Epithelial cell of proximal tubule (primary cell): ENCODE measurements around the gene KRTAP9-9. TPM values are rescaled to one million over a fixed set of nuclear protein-coding genes. Genes with fewer than 3 reads are reported as not detected.
"Not testable (repeated sequence)": the region's sequence is repeated elsewhere in the genome, so short reads cannot be mapped to it uniquely, and the experiment has no call there.

Experiments
- DNase-seq: peaks from one replicate; pipeline ENCODE4 v3.0.0-alpha.2; 2011; ENCODE audit warnings: low read depth
- H3K4me3 ChIP-seq: 2 replicates; pipeline ENCODE4 v1.5.1; 2011; ENCODE audit warnings: low read depth, mild to moderate bottlenecking, low read length
- total RNA-seq: library from RNA; depleted of rRNA; stranded (reverse); fragments of >200 nt; gene quantifications from 2 replicates; pipeline ENCODE4 v1.2.3, GENCODE V29; 2015
- TF ChIP-seq, protein P1 (sequence below): conservative IDR thresholded peaks from 2 replicates; pipeline ENCODE4 v1.5.1; 2012; ENCODE audit warnings: low read depth, mild to moderate bottlenecking, low read length

Gene KRTAP9-9
- total RNA-seq, 1 donor from 2014 or later: not detected

DNA sequence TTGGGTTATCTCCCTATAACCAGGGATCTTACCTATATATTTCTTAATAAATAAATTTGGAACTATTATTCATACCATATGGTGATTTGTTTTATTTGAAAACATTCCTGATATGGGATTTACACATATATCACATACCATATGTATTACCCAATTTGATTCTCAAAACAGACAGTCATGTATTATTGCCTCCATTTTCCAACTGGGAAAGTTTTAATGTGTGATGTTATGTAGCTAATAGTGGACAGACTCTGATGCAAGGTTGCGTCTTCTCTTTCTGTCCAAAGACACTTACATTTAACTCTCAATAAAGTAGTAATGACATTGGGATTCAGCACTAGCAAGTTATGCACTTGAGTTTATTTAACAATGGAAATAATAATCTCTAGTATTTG is 1.1 kb downstream of the KRTAP9-9 start:
- TF ChIP-seq, protein P1, sequence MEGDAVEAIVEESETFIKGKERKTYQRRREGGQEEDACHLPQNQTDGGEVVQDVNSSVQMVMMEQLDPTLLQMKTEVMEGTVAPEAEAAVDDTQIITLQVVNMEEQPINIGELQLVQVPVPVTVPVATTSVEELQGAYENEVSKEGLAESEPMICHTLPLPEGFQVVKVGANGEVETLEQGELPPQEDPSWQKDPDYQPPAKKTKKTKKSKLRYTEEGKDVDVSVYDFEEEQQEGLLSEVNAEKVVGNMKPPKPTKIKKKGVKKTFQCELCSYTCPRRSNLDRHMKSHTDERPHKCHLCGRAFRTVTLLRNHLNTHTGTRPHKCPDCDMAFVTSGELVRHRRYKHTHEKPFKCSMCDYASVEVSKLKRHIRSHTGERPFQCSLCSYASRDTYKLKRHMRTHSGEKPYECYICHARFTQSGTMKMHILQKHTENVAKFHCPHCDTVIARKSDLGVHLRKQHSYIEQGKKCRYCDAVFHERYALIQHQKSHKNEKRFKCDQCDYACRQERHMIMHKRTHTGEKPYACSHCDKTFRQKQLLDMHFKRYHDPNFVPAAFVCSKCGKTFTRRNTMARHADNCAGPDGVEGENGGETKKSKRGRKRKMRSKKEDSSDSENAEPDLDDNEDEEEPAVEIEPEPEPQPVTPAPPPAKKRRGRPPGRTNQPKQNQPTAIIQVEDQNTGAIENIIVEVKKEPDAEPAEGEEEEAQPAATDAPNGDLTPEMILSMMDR: no peak
- H3K4me3 ChIP-seq: no peak overlapping the region
- DNase-seq: no peak

DNA sequence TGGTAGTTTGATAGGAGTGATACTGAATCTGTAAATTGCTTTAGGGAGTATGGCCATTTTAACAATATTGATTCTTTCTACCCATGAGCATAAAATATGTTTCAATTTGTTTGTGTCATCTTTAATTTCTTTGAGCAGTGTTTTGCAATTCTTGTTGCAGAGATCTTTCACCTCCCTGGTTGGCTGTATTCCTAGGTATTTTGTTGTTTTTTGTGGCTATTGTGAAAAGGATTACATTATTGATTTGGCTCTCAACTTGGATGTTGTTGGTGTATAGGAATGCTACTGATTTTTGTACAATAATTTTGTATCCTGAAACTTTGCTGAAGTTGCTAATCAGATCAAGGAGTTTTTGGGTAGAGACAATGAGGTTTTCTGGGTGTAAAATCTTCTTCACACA is 3.2 kb downstream of the KRTAP9-9 start:
- TF ChIP-seq, protein P1: no peak
- H3K4me3 ChIP-seq: no peak overlapping the region
- DNase-seq: no peak

DNA sequence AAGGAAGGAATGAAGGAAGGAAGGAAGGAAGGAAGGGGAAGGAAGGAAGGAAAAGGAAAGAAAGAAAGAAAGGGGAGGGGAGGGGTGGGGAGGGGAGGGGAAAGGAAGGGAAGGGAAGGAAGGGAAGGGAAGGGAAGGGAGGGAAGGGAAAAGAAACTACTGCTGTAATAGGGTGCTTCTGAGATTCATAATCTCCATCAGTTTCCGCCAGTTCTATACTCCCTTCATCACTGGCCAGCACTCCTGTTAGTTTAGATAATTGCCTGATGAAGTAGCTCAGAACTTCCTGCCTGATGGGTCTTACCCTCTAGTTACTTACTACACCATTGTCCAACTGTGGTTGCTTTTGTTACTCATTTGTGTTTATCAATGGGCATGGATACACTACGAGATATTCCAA is 8.0 kb downstream of the KRTAP9-9 start:
- no peak overlapping the region for H3K4me3 ChIP-seq
- TF ChIP-seq, protein P1: no peak
- no peak for DNase-seq

DNA sequence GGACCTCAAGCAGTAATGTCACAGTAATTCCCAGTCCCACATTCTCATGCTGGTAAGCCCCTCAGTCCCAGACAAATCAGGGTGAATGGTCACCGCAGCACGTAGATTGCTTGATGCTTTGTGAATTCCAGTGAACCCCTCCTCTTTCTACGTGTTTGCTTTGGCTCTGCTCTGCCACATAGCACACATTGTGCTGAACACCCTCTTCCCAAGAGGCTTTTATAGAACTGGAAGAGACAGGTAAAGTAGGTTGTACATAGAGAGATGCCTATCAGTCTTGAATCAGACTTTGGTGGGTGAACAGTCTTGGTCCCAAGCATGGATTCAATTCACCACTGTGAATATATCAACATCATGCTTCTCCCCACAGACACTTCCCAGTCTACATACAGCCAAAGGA is 9.4 kb downstream of the KRTAP9-9 start:
- TF ChIP-seq, protein P1: no peak
- H3K4me3 ChIP-seq: no peak overlapping the region
- no peak for DNase-seq

DNA sequence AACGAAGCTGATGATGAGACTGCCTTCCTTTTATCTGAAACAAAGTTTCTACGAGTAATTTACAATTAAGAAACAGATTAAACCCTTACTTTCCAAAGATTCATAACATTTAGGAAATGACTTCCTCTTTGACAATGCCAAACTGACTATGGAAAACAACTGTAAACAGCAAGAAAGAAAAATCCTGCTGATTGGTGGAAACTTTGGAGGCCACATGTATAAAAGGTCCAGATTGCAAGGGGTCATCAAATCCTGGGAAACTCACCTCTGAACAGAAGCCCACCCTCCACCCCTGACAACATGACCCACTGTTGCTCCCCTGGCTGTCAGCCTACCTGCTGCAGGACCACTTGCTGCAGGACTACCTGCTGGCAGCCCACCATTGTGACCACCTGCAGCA is 9.9 kb downstream of the KRTAP9-9 start, which contains the start of gene KRTAP9-6:
KRTAP9-6 (plus strand) TSS at position 301 of the 400 bp plus-strand sequence; CDS start at position 301, 0 bp downstream.
- no peak for DNase-seq
- TF ChIP-seq, protein P1: no peak
- H3K4me3 ChIP-seq: no peak within 1 kb of the TSS

DNA sequence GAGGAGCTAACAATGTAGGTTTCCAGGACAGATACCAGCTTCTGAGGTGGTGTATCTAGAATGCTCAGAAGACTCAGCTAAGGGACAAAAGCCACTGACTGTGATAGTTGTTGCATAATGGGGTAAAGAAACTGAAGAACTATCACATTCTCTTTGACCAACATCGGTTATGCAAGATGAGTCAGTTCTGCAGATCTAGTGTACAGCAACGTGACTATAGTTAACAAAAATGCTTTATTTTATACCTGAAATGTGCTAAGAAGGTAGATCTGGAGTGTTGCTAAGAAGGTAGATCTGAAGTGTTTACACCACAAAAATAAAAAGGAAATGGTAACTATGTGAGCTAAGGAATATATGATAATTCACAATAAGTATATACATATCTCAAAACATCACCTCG is 12.5 kb downstream of the KRTAP9-9 start:
- no peak for DNase-seq
- no peak overlapping the region for H3K4me3 ChIP-seq
- TF ChIP-seq, protein P1: no peak

DNA sequence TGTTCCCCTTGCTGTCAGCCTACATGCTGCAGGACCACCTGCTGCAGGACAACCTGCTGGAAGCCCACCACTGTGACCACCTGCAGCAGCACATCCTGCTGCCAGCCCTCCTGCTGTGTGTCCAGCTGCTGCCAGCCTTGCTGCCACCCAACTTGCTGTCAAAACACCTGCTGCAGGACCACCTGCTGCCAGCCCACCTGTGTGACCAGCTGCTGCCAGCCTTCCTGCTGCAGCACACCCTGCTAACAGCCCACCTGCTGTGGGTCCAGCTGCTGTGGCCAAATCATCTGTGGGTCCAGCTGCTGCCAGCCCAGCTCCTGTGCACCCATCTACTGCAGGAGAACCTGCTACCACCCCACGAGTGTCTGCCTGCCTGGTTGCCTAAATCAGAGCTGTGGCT is 16.1 kb downstream of the KRTAP9-9 start:
- H3K4me3 ChIP-seq, DNase-seq: not testable (repeated sequence)

DNA sequence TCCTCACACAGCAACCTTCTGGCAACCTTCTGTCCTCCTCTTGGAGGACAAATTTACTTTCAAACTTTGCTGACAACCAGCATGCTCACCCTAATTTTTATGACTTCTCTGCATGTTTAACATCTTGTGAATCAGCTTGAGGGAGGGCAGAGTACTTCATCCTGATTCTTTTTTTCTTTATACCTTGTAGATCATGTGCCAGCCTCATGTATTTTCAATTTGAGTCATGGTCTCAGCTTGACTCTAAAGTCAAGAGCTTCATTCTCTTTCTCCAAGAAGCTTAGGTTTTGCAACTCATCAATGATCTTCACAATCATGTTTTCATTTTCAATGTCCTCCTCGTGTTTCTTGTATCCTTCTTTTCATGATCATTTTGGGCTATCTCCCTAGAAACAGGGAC is 16.7 kb downstream of the KRTAP9-9 start:
- no peak overlapping the region for H3K4me3 ChIP-seq
- DNase-seq: no peak
- TF ChIP-seq, protein P1: no peak

DNA sequence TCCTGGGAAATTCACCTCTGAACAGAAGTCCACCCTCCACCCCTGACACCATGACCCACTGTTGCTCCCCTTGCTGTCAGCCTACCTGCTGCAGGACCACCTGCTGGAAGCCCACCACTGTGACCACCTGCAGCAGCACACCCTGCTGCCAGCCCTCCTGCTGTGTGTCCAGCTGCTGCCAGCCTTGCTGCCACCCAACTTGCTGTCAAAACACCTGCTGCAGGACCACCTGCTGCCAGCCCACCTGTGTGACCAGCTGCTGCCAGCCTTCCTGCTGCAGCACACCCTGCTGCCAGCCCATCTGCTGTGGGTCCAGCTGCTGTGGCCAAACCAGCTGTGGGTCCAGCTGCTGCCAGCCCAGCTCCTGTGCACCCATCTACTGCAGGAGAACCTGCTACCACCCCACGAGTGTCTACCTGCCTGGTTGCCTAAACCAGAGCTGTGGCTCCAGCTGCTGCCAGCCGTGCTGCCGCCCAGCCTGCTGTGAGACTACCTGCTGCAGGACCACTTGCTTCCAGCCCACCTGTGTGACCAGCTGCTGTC is 20.5 kb downstream of the KRTAP9-9 start, which contains the start of gene KRTAP9-7:
KRTAP9-7 (plus strand) TSS at position 51 of the 543 bp plus-strand sequence; CDS start at position 51, 0 bp downstream.
- DNase-seq, H3K4me3 ChIP-seq: not testable (repeated sequence)
